Measurements from ENCODE around the gene RABGAP1. TPM values are rescaled to one million over a fixed set of nuclear protein-coding genes. Genes with fewer than 3 reads are reported as not detected.

RABGAP1 gene
- total and polyA plus RNA-seq, 8 donors, result 7.6 to 35.2 (median 20.2) TPM

GRCh38 chr9:123065196-123065595 lies 124.4 kb downstream of the RABGAP1 start:
- TF ChIP-seq CTCF (IDR thresholded peaks at IDR 0.05), result no peak
- H3K4me1 ChIP-seq, result no peaks in the 10 kb centered on the region
- H3K9me3 ChIP-seq, result no peaks in the 10 kb centered on the region
- FAIRE-seq (no peak), ATAC-seq (no peak), DNase-seq (no peak)
- WGBS, 2 donors, result 98% methylated on average over 2 of the region's 2 CpGs
- no peak overlapping the region for H3K27ac ChIP-seq
- no peaks in the 10 kb centered on the region for H3K27me3 ChIP-seq
- H3K4me3 ChIP-seq, result no peak overlapping the region
- H3K36me3 ChIP-seq, result peaks cover 0 to 17% (median 0%) of the 10 kb centered on the region in 3 donors
- intact Hi-C loops (cut with DNase I), result no loop called here

GRCh38 chr9:123067136-123067535 lies 126.3 kb downstream of the RABGAP1 start:
- WGBS, 2 donors, result 90% methylated on average over 1 of the region's 1 CpG
- TF ChIP-seq CTCF (IDR thresholded peaks at IDR 0.05), result no peak
- Histone ChIP-seq H3K9me3 (no peaks in the 10 kb centered on the region), H3K36me3 (peaks cover 0 to 26% (median 4%) of the 10 kb centered on the region in 3 donors), H3K4me3 (no peak overlapping the region), H3K4me1 (no peaks in the 10 kb centered on the region), H3K27me3 (no peaks in the 10 kb centered on the region), H3K27ac (no peak overlapping the region)
- no peak for DNase-seq
- no peak for FAIRE-seq
- intact Hi-C loops (cut with DNase I), result no loop called here
- no peak for ATAC-seq

DNA sequence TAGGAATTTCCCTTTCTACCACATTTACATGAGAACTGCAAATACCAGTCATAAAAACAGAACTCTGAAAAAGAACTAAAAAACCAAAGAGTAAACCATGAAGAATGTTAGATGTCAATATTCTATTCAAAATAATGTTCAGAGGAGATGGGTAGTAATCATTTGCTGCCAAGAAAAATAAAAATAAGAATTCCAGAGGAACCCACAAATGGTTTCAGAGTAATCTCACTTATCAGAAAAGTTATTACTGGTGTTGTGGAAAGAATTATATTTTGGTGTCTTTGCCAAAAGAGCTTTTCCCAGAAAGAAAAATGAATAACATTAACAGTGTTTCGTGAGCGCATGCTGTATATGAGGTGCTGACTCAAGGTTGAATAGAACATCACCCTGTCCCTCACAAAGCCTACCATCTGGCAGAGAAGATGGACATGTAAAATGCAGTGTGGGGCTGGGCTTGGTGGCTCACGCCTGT lies 128.2 kb downstream of the RABGAP1 start:
- Histone ChIP-seq H3K27ac (no peak overlapping the region), H3K4me3 (no peak overlapping the region), H3K27me3 (no peaks in the 10 kb centered on the region), H3K9me3 (no peaks in the 10 kb centered on the region), H3K36me3 (peaks cover 0 to 26% (median 4%) of the 10 kb centered on the region in 3 donors), H3K4me1 (no peaks in the 10 kb centered on the region)
- no peak for TF ChIP-seq CTCF (IDR thresholded peaks at IDR 0.05)
- intact Hi-C loops (cut with DNase I), result no loop called here
- FAIRE-seq, result no peak
- ATAC-seq, result no peak
- 92 to 93% methylated on average over 3 of the region's 3 CpGs for WGBS, 2 donors
- no peak for DNase-seq

DNA sequence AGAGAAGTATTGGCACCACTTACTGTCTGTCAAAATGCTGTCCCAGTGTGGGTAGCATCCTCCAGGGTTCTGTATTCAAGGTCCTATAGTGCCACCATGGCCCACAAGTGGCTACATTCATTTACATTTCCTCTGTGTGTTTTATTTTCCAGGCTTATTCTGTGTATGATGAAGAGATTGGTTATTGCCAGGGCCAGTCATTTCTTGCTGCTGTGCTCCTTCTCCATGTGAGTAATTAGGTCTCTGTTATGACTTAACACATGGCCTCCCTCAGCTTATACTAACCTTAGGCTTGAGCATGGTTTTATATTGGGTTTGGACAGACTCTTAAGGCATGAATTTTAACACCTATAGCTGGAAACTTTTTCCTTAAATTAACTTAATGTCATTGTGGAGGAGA lies 129.4 kb downstream of the RABGAP1 start:
- no peak for TF ChIP-seq CTCF (IDR thresholded peaks at IDR 0.05)
- no peaks in the 10 kb centered on the region for H3K27me3 ChIP-seq
- DNase-seq (no peak), FAIRE-seq (no peak), ATAC-seq (no peak)
- no peaks in the 10 kb centered on the region for H3K4me1 ChIP-seq
- intact Hi-C loops (cut with DNase I), result no loop called here
- no peaks in the 10 kb centered on the region for H3K9me3 ChIP-seq
- H3K36me3 ChIP-seq, result peaks cover 0 to 25% (median 4%) of the 10 kb centered on the region in 3 donors
- H3K4me3 ChIP-seq, result no peak overlapping the region
- H3K27ac ChIP-seq, result no peak overlapping the region

- Histone ChIP-seq H3K36me3 (peaks cover 0 to 24% (median 4%) of the 10 kb centered on the region in 3 donors), H3K27me3 (no peaks in the 10 kb centered on the region), H3K4me3 (no peak overlapping the region), H3K4me1 (no peaks in the 10 kb centered on the region), H3K27ac (no peak overlapping the region), H3K9me3 (no peaks in the 10 kb centered on the region)
- 75 to 84% methylated on average over 2 of the region's 2 CpGs for WGBS, 2 donors
- DNase-seq, result no peak
- intact Hi-C loops (cut with DNase I), result no loop called here
- no peak for FAIRE-seq
- ATAC-seq, result no peak
- no peak for TF ChIP-seq CTCF (IDR thresholded peaks at IDR 0.05)
Observed at GRCh38 chr9:123072407-123072995, 131.7 kb downstream of the RABGAP1 start.

Measured in pancreas (tissue), 10 donors.